ENCODE measurements around the gene TFCP2L1.

- no peak for TF ChIP-seq CTCF (IDR thresholded peaks at IDR 0.05)
- TF ChIP-seq POLR2A (IDR thresholded peaks at IDR 0.05): no peak
Observed at GRCh38 chr2:121187351-121187981, 97.5 kb downstream of the TFCP2L1 start.
